ENCODE measurements around the gene RASSF3.

RASSF3 gene

DNA sequence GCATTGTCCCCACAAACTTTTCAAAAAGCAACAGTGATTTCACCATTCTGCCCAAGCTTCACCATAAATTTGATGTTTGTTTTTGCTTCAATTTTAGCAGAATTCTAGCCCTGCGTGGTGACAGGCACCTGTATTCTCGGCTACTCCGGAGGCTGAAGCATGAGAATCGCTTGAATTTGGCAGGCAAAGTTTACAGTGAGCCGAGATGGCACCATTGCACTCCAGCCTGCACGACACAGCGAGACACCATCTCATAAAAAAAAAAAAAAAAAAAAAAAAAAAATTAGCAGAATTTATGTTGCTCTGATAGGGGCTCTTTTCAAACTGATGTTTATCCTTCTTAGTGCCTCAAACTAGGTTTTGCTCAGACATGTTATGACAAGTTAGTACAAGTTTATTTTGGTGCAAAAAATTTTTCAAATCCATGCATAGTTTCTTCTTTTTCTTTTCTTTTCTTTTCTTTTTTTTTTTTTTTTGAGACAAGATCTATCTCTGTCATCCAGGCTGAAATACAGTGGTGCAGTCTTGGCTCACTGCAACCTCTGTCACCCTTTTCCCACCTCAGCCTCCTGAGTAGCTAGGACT, 24.3 kb downstream of the RASSF3 start:
- TF ChIP-seq, protein P1, sequence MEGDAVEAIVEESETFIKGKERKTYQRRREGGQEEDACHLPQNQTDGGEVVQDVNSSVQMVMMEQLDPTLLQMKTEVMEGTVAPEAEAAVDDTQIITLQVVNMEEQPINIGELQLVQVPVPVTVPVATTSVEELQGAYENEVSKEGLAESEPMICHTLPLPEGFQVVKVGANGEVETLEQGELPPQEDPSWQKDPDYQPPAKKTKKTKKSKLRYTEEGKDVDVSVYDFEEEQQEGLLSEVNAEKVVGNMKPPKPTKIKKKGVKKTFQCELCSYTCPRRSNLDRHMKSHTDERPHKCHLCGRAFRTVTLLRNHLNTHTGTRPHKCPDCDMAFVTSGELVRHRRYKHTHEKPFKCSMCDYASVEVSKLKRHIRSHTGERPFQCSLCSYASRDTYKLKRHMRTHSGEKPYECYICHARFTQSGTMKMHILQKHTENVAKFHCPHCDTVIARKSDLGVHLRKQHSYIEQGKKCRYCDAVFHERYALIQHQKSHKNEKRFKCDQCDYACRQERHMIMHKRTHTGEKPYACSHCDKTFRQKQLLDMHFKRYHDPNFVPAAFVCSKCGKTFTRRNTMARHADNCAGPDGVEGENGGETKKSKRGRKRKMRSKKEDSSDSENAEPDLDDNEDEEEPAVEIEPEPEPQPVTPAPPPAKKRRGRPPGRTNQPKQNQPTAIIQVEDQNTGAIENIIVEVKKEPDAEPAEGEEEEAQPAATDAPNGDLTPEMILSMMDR (IDR thresholded peaks at IDR 0.05; ENCODE audit: extremely low read depth, missing control alignments) = no peak
- DNase-seq (ENCODE audit: low spot score) = no peak

DNA sequence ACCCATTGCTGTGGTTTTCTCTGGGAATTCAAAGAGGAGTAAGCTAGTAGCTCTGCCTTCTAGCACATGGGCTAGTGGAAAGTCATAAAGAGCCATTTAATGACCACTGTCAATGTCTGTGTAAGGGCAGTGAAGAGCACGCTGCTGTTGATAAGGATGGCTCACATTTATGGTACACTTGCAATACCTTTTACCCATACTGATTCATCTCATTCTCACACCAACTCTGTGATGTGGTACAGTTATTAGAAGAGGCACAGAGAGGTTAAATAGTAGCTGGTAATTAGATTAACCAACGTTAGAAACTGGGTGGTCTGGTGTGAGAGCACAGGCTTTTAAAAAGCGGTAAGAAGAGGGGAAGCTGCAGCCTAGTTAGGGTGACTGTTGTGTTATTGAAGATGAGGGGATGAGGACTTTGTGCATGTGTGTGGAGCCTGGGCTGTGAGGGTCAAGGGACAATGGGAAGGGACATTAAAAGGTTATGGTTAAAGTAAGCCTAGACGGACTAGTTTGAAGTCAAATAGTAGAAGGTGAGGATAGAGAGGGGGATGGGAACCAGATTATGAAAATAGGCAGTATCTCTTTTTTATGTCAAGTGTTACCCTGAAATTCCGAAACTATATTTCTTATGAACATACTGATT, 25.2 kb downstream of the RASSF3 start:
- TF ChIP-seq, protein P1 (IDR thresholded peaks at IDR 0.05; ENCODE audit: extremely low read depth, missing control alignments) = no peak
- no peak for DNase-seq (ENCODE audit: low spot score)

DNA sequence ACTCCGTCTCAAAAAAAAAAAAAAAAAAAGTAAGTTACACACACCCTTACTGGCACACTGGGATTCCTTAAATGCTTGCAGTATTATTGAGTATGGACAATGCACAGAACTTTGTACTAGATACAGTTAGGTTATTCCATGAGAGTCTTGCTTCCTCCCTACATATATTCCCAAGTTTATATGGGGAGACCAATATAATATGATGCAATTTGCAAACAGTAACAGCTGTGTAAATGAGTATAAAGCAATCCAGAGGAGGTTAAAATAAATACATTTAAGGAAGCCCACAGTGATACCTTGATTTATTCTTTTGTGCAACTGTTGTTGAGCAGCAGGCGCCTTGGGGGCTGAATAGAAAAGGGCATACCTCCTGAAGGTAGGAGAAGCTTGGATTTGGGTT, 26.6 kb downstream of the RASSF3 start:
- no peak for DNase-seq (ENCODE audit: low spot score)
- TF ChIP-seq, protein P1 (IDR thresholded peaks at IDR 0.05; ENCODE audit: extremely low read depth, missing control alignments) = no peak

DNA sequence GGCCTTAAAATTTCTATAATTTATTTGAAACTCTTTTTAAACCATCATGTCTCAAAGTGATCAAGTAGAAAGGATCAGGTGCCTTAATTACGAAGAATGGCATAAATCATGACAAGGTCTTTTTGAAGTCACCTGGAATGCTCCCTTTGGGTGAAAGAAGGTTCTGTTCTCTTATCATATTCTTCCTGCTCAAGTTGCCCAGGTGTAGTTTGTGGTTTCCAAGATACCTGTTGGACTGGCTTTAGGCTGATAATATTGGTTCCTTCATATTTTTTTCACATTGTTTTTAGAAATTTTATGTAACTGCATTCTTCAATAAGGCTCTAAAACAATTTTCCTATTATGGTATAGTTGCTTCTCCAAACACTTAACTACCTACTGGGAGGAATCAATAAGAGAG, 29.2 kb downstream of the RASSF3 start:
- no peak for DNase-seq (ENCODE audit: low spot score)
- TF ChIP-seq, protein P1 (IDR thresholded peaks at IDR 0.05; ENCODE audit: extremely low read depth, missing control alignments) = no peak

DNA sequence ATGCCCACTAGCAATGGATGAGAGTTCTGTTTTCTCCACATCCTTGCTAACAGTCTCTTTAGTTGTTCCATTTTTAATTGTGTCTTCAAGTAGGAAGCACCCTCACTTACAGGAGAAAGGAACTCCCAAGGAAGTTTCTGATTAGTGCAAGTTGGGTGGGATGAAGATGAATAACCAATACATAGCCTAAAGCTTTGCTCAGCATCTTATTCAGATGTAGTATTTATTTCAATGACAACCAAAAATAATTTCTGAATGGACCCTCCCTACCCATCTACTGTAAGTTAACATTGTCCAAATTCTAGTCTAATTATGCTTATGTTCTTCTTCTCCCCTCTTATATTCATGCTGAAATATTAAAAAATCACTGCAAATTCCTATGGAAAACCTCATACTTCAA, 36.0 kb downstream of the RASSF3 start:
- TF ChIP-seq, protein P1 (IDR thresholded peaks at IDR 0.05; ENCODE audit: extremely low read depth, missing control alignments) = no peak
- no peak for DNase-seq (ENCODE audit: low spot score)

DNA sequence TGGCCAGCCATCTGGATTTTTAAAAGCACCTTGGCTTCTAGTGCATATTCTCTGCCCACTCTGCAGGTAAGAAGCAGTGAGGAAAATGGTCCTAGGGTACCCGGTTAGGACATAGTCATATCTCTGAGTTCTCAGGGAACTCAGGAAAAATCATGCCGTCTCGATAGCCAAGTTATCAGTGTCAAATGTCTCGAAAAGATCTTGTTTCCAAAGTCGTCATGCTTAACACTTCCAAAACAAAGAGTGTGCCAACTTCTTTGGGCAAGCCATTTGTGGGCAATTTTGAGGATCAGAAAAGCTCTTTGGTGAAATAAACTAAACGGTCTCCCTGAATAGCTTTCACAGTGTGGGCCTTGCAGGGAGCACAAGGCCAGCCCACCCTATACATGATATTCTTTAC, 39.2 kb downstream of the RASSF3 start:
- TF ChIP-seq, protein P1 (IDR thresholded peaks at IDR 0.05; ENCODE audit: extremely low read depth, missing control alignments) = no peak
- DNase-seq (ENCODE audit: low spot score) = no peak

DNA sequence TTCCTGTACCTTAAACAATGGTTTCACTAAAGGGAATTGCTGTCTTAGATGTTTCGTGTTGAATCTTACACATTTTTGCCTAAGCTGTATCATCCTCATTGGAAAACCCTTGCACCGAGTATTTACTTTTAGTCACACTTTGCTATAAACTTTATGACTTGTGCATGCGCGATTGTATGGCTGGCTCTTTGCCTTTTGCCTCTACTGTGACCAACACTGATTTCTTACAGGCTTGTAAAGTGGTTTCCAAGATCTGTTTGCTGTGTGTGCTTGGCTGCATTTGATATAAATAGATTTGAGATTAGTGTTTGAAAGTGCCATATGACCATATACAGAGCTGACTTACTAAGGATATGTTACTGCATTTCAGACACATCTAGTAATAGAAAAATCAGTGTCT, 40.5 kb downstream of the RASSF3 start:
- TF ChIP-seq, protein P1 (IDR thresholded peaks at IDR 0.05; ENCODE audit: extremely low read depth, missing control alignments) = no peak
- DNase-seq (ENCODE audit: low spot score) = no peak

All from GM20000 (cell line).